Nephron progenitor cell (in vitro differentiated cells): Measurements from ENCODE around the gene GHDC.
"Not testable (repeated sequence)": the region's sequence is repeated elsewhere in the genome, so short reads cannot be mapped to it uniquely, and the experiment has no call there.

Experiments
- DNase-seq: peaks from one replicate; pipeline ENCODE4 v3.0.0; 2021
- H3K27ac Mint-ChIP-seq: 2 replicates; pipeline ENCODE4 v1.8.0; 2021; ENCODE audit warnings: mild to moderate bottlenecking, moderate library complexity, mixed read lengths
- H3K27me3 Mint-ChIP-seq: 2 replicates; pipeline ENCODE4 v1.8.0; 2021; ENCODE audit warnings: mild to moderate bottlenecking, low read depth, mixed read lengths; ENCODE audit not compliant: poor library complexity
- H3K36me3 Mint-ChIP-seq: 2 replicates; pipeline ENCODE4 v1.8.0; 2021; ENCODE audit warnings: low read depth, mixed read lengths
- H3K4me1 Mint-ChIP-seq: 2 replicates; pipeline ENCODE4 v1.8.0; 2021; ENCODE audit warnings: mixed read lengths
- H3K4me3 Mint-ChIP-seq: 2 replicates; pipeline ENCODE4 v1.8.0; 2021; ENCODE audit warnings: mild to moderate bottlenecking, moderate library complexity, mixed read lengths
- H3K9me3 Mint-ChIP-seq: 2 replicates; pipeline ENCODE4 v1.8.0; 2021; ENCODE audit warnings: mild to moderate bottlenecking, moderate library complexity, mixed read lengths
- CTCF ChIP-seq: fragments of 200-600 bp; sonication (generic); IDR thresholded peaks from 2 replicates; pipeline ENCODE4 v1.5.0; 2021; ENCODE audit warnings: antibody characterized with exemption

GHDC gene

GRCh38 chr17:42224651-42225050 lies 30.4 kb upstream of the GHDC start:
- Mint-ChIP-seq H3K36me3 (peaks cover 31% of the 10 kb centered on the region), H3K4me1 (no peaks in the 10 kb centered on the region), H3K4me3 (no peak overlapping the region), H3K27me3 (no peaks in the 10 kb centered on the region), H3K27ac (no peak overlapping the region), H3K9me3 (no peaks in the 10 kb centered on the region)
- no peak for TF ChIP-seq CTCF
- no peak for DNase-seq

- Mint-ChIP-seq H3K27ac (peak overlapping the region; percentile 11), H3K27me3 (no peaks in the 10 kb centered on the region), H3K4me3 (no peak overlapping the region), H3K36me3 (peaks cover 29% of the 10 kb centered on the region), H3K9me3 (no peaks in the 10 kb centered on the region), H3K4me1 (no peaks in the 10 kb centered on the region)
- TF ChIP-seq CTCF, result peak; percentile 41
- DNase-seq, result peak; percentile 41
Measured at GRCh38 chr17:42221886-42222745, 27.8 kb upstream of the GHDC start.

GRCh38 chr17:42219280-42219679 lies 25.0 kb upstream of the GHDC start:
- H3K36me3 Mint-ChIP-seq, result peaks cover 40% of the 10 kb centered on the region
- not testable (repeated sequence) for DNase-seq, H3K9me3 Mint-ChIP-seq, H3K27me3 Mint-ChIP-seq, H3K4me3 Mint-ChIP-seq, H3K4me1 Mint-ChIP-seq, H3K27ac Mint-ChIP-seq

- TF ChIP-seq CTCF, result no peak
- Mint-ChIP-seq H3K27me3 (no peaks in the 10 kb centered on the region), H3K27ac (no peak overlapping the region), H3K4me1 (no peaks in the 10 kb centered on the region), H3K36me3 (peaks cover 55% of the 10 kb centered on the region), H3K9me3 (no peaks in the 10 kb centered on the region), H3K4me3 (no peak overlapping the region)
- no peak for DNase-seq
Measured at GRCh38 chr17:42214156-42214555, 19.9 kb upstream of the GHDC start.

GRCh38 chr17:42212382-42212781 lies 18.1 kb upstream of the GHDC start:
- TF ChIP-seq CTCF, result no peak
- H3K4me3 Mint-ChIP-seq, result no peak overlapping the region
- no peak for DNase-seq
- H3K36me3 Mint-ChIP-seq, result peaks cover 64% of the 10 kb centered on the region
- H3K27me3 Mint-ChIP-seq, result no peaks in the 10 kb centered on the region
- no peaks in the 10 kb centered on the region for H3K4me1 Mint-ChIP-seq
- no peaks in the 10 kb centered on the region for H3K9me3 Mint-ChIP-seq
- no peak overlapping the region for H3K27ac Mint-ChIP-seq

- Mint-ChIP-seq H3K27ac (peak overlapping the region; percentile 57), H3K36me3 (peaks cover 64% of the 10 kb centered on the region)
- H3K9me3 Mint-ChIP-seq, H3K4me1 Mint-ChIP-seq, DNase-seq, H3K27me3 Mint-ChIP-seq, H3K4me3 Mint-ChIP-seq: not testable (repeated sequence)
Measured at GRCh38 chr17:42211921-42212341, 17.6 kb upstream of the GHDC start.

GRCh38 chr17:42210046-42210445 lies 15.8 kb upstream of the GHDC start:
- DNase-seq, result no peak
- Mint-ChIP-seq H3K4me1 (no peaks in the 10 kb centered on the region), H3K27me3 (no peaks in the 10 kb centered on the region), H3K4me3 (no peak overlapping the region), H3K27ac (no peak overlapping the region), H3K9me3 (no peaks in the 10 kb centered on the region), H3K36me3 (peaks cover 64% of the 10 kb centered on the region)
- TF ChIP-seq CTCF, result no peak

GRCh38 chr17:42206153-42206612 lies 11.9 kb upstream of the GHDC start:
- not testable (repeated sequence) for H3K27ac Mint-ChIP-seq, H3K27me3 Mint-ChIP-seq, H3K4me1 Mint-ChIP-seq, H3K4me3 Mint-ChIP-seq, DNase-seq, H3K9me3 Mint-ChIP-seq
- H3K36me3 Mint-ChIP-seq, result peaks cover 81% of the 10 kb centered on the region
